GM23338 (cell line): ENCODE results near the gene COG1. TPM values are rescaled to one million over a fixed set of nuclear protein-coding genes. Genes with fewer than 3 reads are reported as not detected.
A peak's percentile ranks its signal among the peaks of the same experiment; 100 is the strongest.

Experiments used
- ATAC-seq: fragments of 200-7000 bp; cut with Tn5 transposase; 3 replicates; pipeline ENCODE4 v1.9.1; 2020
- DNase-seq: peaks from one replicate; pipeline ENCODE4 v3.0.0-alpha.2; 2015; ENCODE audit warnings: low spot score
- H2AFZ ChIP-seq: fragments of 200-600 bp; sonication (generic); 2 replicates; pipeline ENCODE4 v1.8.0; 2016; ENCODE audit warnings: antibody characterized with exemption, mild to moderate bottlenecking, moderate library complexity
- H3F3A ChIP-seq: fragments of 200-600 bp; sonication (generic); replicated peaks from 2 replicates; pipeline ENCODE4 v1.8.0; 2017; ENCODE audit warnings: antibody characterized with exemption, mixed run types, low read depth
- H3K27ac ChIP-seq: fragments of 200-600 bp; sonication (generic); 2 replicates; pipeline ENCODE4 v1.6.1; 2016; ENCODE audit warnings: low read depth
- H3K27me3 ChIP-seq: fragments of 200-600 bp; sonication (generic); 2 replicates; pipeline ENCODE4 v1.8.0; 2016; ENCODE audit warnings: mild to moderate bottlenecking, mixed run types, moderate library complexity; ENCODE audit not compliant: insufficient read depth
- H3K36me3 ChIP-seq: fragments of 200-600 bp; sonication (generic); 2 replicates; pipeline ENCODE4 v1.8.0; 2016; ENCODE audit warnings: mild to moderate bottlenecking; ENCODE audit not compliant: insufficient read depth
- H3K4me1 ChIP-seq: fragments of 200-600 bp; sonication (generic); 2 replicates; pipeline ENCODE4 v1.8.0; 2016; ENCODE audit warnings: mild to moderate bottlenecking, moderate library complexity; ENCODE audit not compliant: insufficient read depth
- H3K4me2 ChIP-seq: fragments of 200-600 bp; sonication (generic); 2 replicates; pipeline ENCODE4 v1.7.1; 2017; ENCODE audit warnings: mixed run types
- H3K4me3 ChIP-seq: fragments of 200-600 bp; sonication (generic); 2 replicates; pipeline ENCODE4 v1.6.1; 2016; ENCODE audit warnings: mixed run types
- H3K79me2 ChIP-seq: fragments of 200-600 bp; sonication (generic); replicated peaks from 2 replicates; pipeline ENCODE4 v1.8.0; 2017; ENCODE audit warnings: mild to moderate bottlenecking; ENCODE audit not compliant: insufficient read depth
- H3K9me2 ChIP-seq: fragments of 200-600 bp; sonication (generic); 2 replicates; pipeline ENCODE4 v1.8.0; 2017; ENCODE audit not compliant: insufficient read depth
- H4K20me1 ChIP-seq: fragments of 200-600 bp; sonication (generic); replicated peaks from 2 replicates; pipeline ENCODE4 v1.8.0; 2017; ENCODE audit warnings: mild to moderate bottlenecking; ENCODE audit not compliant: insufficient read depth
- H3K27ac Mint-ChIP-seq: 2 replicates; pipeline ENCODE4 v1.8.0; 2020; ENCODE audit warnings: inconsistent platforms, mild to moderate bottlenecking, moderate library complexity, mixed read lengths
- H3K27me3 Mint-ChIP-seq: 3 replicates; pipeline ENCODE4 v1.8.0; 2022; ENCODE audit warnings: low read depth, mild to moderate bottlenecking, moderate library complexity, mixed read lengths, inconsistent platforms; ENCODE audit not compliant: insufficient read depth, poor library complexity
- H3K36me3 Mint-ChIP-seq: 3 replicates; pipeline ENCODE4 v1.8.0; 2021; ENCODE audit warnings: low read depth, mild to moderate bottlenecking, inconsistent platforms, moderate library complexity, mixed read lengths
- H3K4me1 Mint-ChIP-seq: 3 replicates; pipeline ENCODE4 v1.8.0; 2020; ENCODE audit warnings: mild to moderate bottlenecking, inconsistent platforms, mixed read lengths
- H3K4me3 Mint-ChIP-seq: 3 replicates; pipeline ENCODE4 v1.8.0; 2021; ENCODE audit warnings: moderate library complexity, mild to moderate bottlenecking, inconsistent platforms, mixed read lengths
- H3K9me3 Mint-ChIP-seq: 3 replicates; pipeline ENCODE4 v1.8.0; 2020; ENCODE audit warnings: moderate library complexity, mild to moderate bottlenecking, inconsistent platforms, mixed read lengths
- CREB1 ChIP-seq: fragments of 250-450 bp; sonication (Bioruptor Pico); IDR thresholded peaks from 2 replicates; pipeline ENCODE4 v1.5.0; 2020; ENCODE audit warnings: low read depth, mild to moderate bottlenecking, moderate library complexity
- ETS1 ChIP-seq: IDR thresholded peaks from 2 replicates; pipeline ENCODE4 v1.6.1; 2016; ENCODE audit warnings: antibody characterized with exemption
- EZH2 ChIP-seq: fragments of 200-600 bp; sonication (generic); IDR thresholded peaks from one replicate; pipeline ENCODE4 v1.8.0; 2017; ENCODE audit warnings: antibody characterized with exemption, mild to moderate bottlenecking, low read depth; ENCODE audit not compliant: unreplicated experiment
- EZH2phosphoT487 ChIP-seq: fragments of 200-600 bp; sonication (generic); IDR thresholded peaks from one replicate; pipeline ENCODE4 v1.8.1; 2018; ENCODE audit warnings: antibody characterized with exemption; ENCODE audit not compliant: unreplicated experiment
- JUNB ChIP-seq: IDR thresholded peaks from one replicate; pipeline ENCODE4 v1.6.1; 2016; ENCODE audit warnings: antibody characterized with exemption; ENCODE audit not compliant: unreplicated experiment
- NANOG ChIP-seq: IDR thresholded peaks from 2 replicates; pipeline ENCODE4 v1.6.1; 2016; ENCODE audit warnings: antibody characterized with exemption, borderline replicate concordance
- POLR2AphosphoS5 ChIP-seq: IDR thresholded peaks from 2 replicates; pipeline ENCODE4 v1.6.1; 2016; ENCODE audit warnings: antibody characterized with exemption, low read depth
- STAT1 ChIP-seq: IDR thresholded peaks from one replicate; pipeline ENCODE4 v1.6.1; 2016; ENCODE audit warnings: antibody characterized with exemption; ENCODE audit not compliant: unreplicated experiment
- ZNF114 ChIP-seq: fragments of 250-450 bp; sonication (Bioruptor Pico); IDR thresholded peaks from 2 replicates; pipeline ENCODE4 v1.5.0; 2020; ENCODE audit warnings: mild to moderate bottlenecking, moderate library complexity
- ZNF331 ChIP-seq: fragments of 250-450 bp; sonication (Bioruptor Pico); IDR thresholded peaks from 2 replicates; pipeline ENCODE4 v1.5.0; 2020; ENCODE audit warnings: low read depth, mild to moderate bottlenecking, moderate library complexity
- ZNF462 ChIP-seq: fragments of 250-450 bp; sonication (Bioruptor Pico); IDR thresholded peaks from 2 replicates; pipeline ENCODE4 v1.5.0; 2020; ENCODE audit warnings: mild to moderate bottlenecking, moderate library complexity
- polyA plus RNA-seq: library from polyadenylated mRNA; unstranded; fragments of >200 nt; fragmentation: Nextera tagmentation; extraction: Ambion mirVana; gene quantifications from 2 replicates; pipeline ENCODE4 v1.2.1, GENCODE V29; 2016
- total RNA-seq: library from RNA; depleted of rRNA; stranded (reverse); fragments of >200 nt; shearing (Covaris generic); gene quantifications from 2 replicates; pipeline ENCODE4 v1.2.3, GENCODE V29; 2014
- TF ChIP-seq, protein P1 (sequence below): IDR thresholded peaks from one replicate; pipeline ENCODE4 v1.6.1; 2018; ENCODE audit warnings: antibody characterized with exemption; ENCODE audit not compliant: unreplicated experiment
- TF ChIP-seq, protein P2 (sequence below), 2 experiments: fragments of 200-600 bp in 1 of 2; sonication (generic) in 1 of 2; conservative IDR thresholded peaks; 2 replicates each; pipeline versions ENCODE4 v1.5.1 to v1.6.1; 2016 to 2017; ENCODE audit warnings: antibody characterized with exemption in 2 of 2, low read depth in 2 of 2, mild to moderate bottlenecking in 2 of 2, moderate library complexity in 1 of 2

Gene COG1
- total and polyA plus RNA-seq, 2 experiments from 2014 or later = 15.0 to 26.1 TPM

DNA sequence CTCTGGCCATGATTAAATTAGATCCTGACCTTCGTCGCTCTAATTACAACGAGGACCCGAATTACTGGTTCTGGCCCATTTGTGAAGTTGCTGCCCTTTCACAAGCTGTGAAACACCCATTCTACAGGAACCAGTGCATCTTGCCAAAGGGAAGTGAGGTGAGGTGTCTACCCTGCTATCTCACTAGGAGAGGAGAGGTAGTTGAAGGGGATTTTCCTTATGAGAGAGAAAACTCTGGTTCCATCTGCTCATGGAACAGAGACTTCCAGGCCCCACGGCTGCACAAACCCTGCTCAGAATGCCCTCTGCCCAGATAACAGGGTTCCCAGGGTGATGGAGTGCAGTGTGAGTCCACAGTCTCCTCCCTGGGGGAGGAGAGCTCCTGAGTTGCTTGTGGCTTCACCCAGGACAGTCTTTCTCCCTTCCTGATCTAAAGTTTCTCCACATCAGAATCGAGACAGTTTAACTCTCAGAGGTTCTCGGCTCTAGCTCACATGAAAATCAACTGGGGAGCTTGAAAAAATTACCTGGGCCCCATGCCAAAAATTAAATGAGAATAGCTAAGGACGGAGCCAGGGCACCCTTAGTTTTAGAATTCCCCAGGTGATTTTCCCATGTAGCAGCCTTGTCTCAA, 35.9 kb upstream of the COG1 start:
- Histone ChIP-seq H3K4me2 (peak overlapping the region; percentile 37; the same call in 1 of the 2 replicates), H3K4me1 (peaks cover 42% of the 10 kb centered on the region), H3K27ac (no peak overlapping the region), H2AFZ (peak overlapping the region; percentile 92), H3K9me2 (no peaks in the 10 kb centered on the region), H3K79me2 (no peaks in the 10 kb centered on the region), H3F3A (peaks cover 5% of the 10 kb centered on the region; the same call in 1 of the 2 replicates), H4K20me1 (no peaks in the 10 kb centered on the region), H3K36me3 (no peaks in the 10 kb centered on the region), H3K27me3 (no peaks in the 10 kb centered on the region), H3K4me3 (no peak overlapping the region)
- H3K9me3 Mint-ChIP-seq = no peaks in the 10 kb centered on the region
- ATAC-seq = peak; percentile 6; the same call in 1 of the 3 replicates
- H3K4me1 Mint-ChIP-seq = peaks cover 39% of the 10 kb centered on the region
- no peak for DNase-seq
- TF ChIP-seq, protein P1, sequence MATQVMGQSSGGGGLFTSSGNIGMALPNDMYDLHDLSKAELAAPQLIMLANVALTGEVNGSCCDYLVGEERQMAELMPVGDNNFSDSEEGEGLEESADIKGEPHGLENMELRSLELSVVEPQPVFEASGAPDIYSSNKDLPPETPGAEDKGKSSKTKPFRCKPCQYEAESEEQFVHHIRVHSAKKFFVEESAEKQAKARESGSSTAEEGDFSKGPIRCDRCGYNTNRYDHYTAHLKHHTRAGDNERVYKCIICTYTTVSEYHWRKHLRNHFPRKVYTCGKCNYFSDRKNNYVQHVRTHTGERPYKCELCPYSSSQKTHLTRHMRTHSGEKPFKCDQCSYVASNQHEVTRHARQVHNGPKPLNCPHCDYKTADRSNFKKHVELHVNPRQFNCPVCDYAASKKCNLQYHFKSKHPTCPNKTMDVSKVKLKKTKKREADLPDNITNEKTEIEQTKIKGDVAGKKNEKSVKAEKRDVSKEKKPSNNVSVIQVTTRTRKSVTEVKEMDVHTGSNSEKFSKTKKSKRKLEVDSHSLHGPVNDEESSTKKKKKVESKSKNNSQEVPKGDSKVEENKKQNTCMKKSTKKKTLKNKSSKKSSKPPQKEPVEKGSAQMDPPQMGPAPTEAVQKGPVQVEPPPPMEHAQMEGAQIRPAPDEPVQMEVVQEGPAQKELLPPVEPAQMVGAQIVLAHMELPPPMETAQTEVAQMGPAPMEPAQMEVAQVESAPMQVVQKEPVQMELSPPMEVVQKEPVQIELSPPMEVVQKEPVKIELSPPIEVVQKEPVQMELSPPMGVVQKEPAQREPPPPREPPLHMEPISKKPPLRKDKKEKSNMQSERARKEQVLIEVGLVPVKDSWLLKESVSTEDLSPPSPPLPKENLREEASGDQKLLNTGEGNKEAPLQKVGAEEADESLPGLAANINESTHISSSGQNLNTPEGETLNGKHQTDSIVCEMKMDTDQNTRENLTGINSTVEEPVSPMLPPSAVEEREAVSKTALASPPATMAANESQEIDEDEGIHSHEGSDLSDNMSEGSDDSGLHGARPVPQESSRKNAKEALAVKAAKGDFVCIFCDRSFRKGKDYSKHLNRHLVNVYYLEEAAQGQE = no peak
- TF ChIP-seq ETS1 (no peak), ZNF462 (CRISPR knock-in tag) (no peak), EZH2 (no peak), POLR2AphosphoS5 (no peak), CREB1 (CRISPR knock-in tag) (no peak), EZH2phosphoT487 (no peak), ZNF114 (CRISPR knock-in tag) (no peak), JUNB (no peak), STAT1 (no peak), NANOG (no peak), ZNF331 (CRISPR knock-in tag) (no peak)
- TF ChIP-seq, protein P2, sequence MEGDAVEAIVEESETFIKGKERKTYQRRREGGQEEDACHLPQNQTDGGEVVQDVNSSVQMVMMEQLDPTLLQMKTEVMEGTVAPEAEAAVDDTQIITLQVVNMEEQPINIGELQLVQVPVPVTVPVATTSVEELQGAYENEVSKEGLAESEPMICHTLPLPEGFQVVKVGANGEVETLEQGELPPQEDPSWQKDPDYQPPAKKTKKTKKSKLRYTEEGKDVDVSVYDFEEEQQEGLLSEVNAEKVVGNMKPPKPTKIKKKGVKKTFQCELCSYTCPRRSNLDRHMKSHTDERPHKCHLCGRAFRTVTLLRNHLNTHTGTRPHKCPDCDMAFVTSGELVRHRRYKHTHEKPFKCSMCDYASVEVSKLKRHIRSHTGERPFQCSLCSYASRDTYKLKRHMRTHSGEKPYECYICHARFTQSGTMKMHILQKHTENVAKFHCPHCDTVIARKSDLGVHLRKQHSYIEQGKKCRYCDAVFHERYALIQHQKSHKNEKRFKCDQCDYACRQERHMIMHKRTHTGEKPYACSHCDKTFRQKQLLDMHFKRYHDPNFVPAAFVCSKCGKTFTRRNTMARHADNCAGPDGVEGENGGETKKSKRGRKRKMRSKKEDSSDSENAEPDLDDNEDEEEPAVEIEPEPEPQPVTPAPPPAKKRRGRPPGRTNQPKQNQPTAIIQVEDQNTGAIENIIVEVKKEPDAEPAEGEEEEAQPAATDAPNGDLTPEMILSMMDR (conservative IDR thresholded peaks at IDR 0.05; ENCODE audit: low read depth in 2 of 2) = no peak
- peaks cover 6% of the 10 kb centered on the region for H3K27me3 Mint-ChIP-seq
- no peak overlapping the region for H3K4me3 Mint-ChIP-seq
- no peak overlapping the region for H3K27ac Mint-ChIP-seq
- no peaks in the 10 kb centered on the region for H3K36me3 Mint-ChIP-seq
